WTC11 (cell line): ENCODE results near the gene SBNO1. TPM values are rescaled to one million over a fixed set of nuclear protein-coding genes. Genes with fewer than 3 reads are reported as not detected.

Experiments used
- CREB1 ChIP-seq: sonication (generic); formaldehyde crosslinking; IDR thresholded peaks from 2 replicates; pipeline ENCODE4 v1.8.0; 2023; ENCODE audit warnings: mild to moderate bottlenecking, missing genetic modification reagents
- ELF4 ChIP-seq: sonication (generic); formaldehyde crosslinking; IDR thresholded peaks from 2 replicates; pipeline ENCODE4 v1.8.1; 2022; ENCODE audit warnings: low read depth, mild to moderate bottlenecking, moderate library complexity, missing genetic modification reagents
- EMX1 ChIP-seq: fragments of 250-450 bp; sonication (Bioruptor Pico); IDR thresholded peaks from 2 replicates; pipeline ENCODE4 v1.8.0; 2021; ENCODE audit warnings: mild to moderate bottlenecking
- ETV6 ChIP-seq: sonication (generic); formaldehyde crosslinking; IDR thresholded peaks from 2 replicates; pipeline ENCODE4 v1.8.1; 2022; ENCODE audit warnings: mild to moderate bottlenecking, missing genetic modification reagents
- FOXJ3 ChIP-seq: sonication (generic); formaldehyde crosslinking; IDR thresholded peaks from 2 replicates; pipeline ENCODE4 v1.9.0; 2021; ENCODE audit warnings: missing genetic modification reagents, mild to moderate bottlenecking, borderline replicate concordance
- FOXK1 ChIP-seq: sonication (generic); formaldehyde crosslinking; IDR thresholded peaks from 2 replicates; pipeline ENCODE4 v1.8.0; 2022; ENCODE audit warnings: mild to moderate bottlenecking, moderate library complexity, missing genetic modification reagents
- IRF2 ChIP-seq: sonication (generic); formaldehyde crosslinking; IDR thresholded peaks from 2 replicates; pipeline ENCODE4 v1.8.0; 2022; ENCODE audit warnings: low read depth, missing genetic modification reagents, borderline replicate concordance
- JAZF1 ChIP-seq: fragments of 250-450 bp; sonication (Bioruptor Pico); IDR thresholded peaks from 2 replicates; pipeline ENCODE4 v1.9.0; 2021; ENCODE audit warnings: moderate library complexity, mild to moderate bottlenecking, inconsistent platforms
- JUN ChIP-seq: sonication (generic); formaldehyde crosslinking; IDR thresholded peaks from 2 replicates; pipeline ENCODE4 v1.8.0; 2023; ENCODE audit warnings: mild to moderate bottlenecking, missing genetic modification reagents
- MYBL2 ChIP-seq: sonication (generic); formaldehyde crosslinking; IDR thresholded peaks from 2 replicates; pipeline ENCODE4 v1.8.1; 2023; ENCODE audit warnings: mild to moderate bottlenecking, moderate library complexity, missing genetic modification reagents
- NFATC4 ChIP-seq: fragments of 250-450 bp; sonication (Bioruptor Pico); IDR thresholded peaks from 2 replicates; pipeline ENCODE4 v1.9.0; 2021; ENCODE audit warnings: mild to moderate bottlenecking
- SMAD4 ChIP-seq: sonication (generic); formaldehyde crosslinking; IDR thresholded peaks from 2 replicates; pipeline ENCODE4 v1.8.0; 2022; ENCODE audit warnings: mild to moderate bottlenecking, missing genetic modification reagents
- SP1 ChIP-seq: sonication (generic); formaldehyde crosslinking; conservative IDR thresholded peaks from 2 replicates; pipeline ENCODE4 v1.8.1; 2022; ENCODE audit warnings: missing genetic modification reagents
- ZBTB21 ChIP-seq: sonication (generic); formaldehyde crosslinking; IDR thresholded peaks from 2 replicates; pipeline ENCODE4 v1.8.1; 2023; ENCODE audit warnings: mild to moderate bottlenecking, missing genetic modification reagents, borderline replicate concordance
- ZNF219 ChIP-seq: sonication (generic); formaldehyde crosslinking; IDR thresholded peaks from 2 replicates; pipeline ENCODE4 v1.8.0; 2023; ENCODE audit warnings: missing genetic modification reagents, mild to moderate bottlenecking, borderline replicate concordance
- total RNA-seq: library from RNA; stranded (reverse); gene quantifications from 3 replicates; pipeline ENCODE4 v1.2.3, GENCODE V29; 2021
- TF ChIP-seq, protein P1 (sequence below): sonication (generic); formaldehyde crosslinking; IDR thresholded peaks from 2 replicates; pipeline ENCODE4 v1.8.1; 2023; ENCODE audit warnings: mild to moderate bottlenecking, missing genetic modification reagents, moderate library complexity
- TF ChIP-seq, protein P2 (sequence below): fragments of 250-450 bp; sonication (Bioruptor Pico); IDR thresholded peaks from 2 replicates; pipeline ENCODE4 v1.8.0; 2021; ENCODE audit warnings: mild to moderate bottlenecking
- TF ChIP-seq, protein P3 (sequence below): fragments of 250-450 bp; sonication (Bioruptor Pico); IDR thresholded peaks from 2 replicates; pipeline ENCODE4 v2.1.2; 2022; ENCODE audit warnings: mild to moderate bottlenecking, moderate library complexity
- TF ChIP-seq, protein P4 (sequence below): sonication (generic); formaldehyde crosslinking; IDR thresholded peaks from 2 replicates; pipeline ENCODE4 v1.8.0; 2022; ENCODE audit warnings: mild to moderate bottlenecking, missing genetic modification reagents
- TF ChIP-seq, protein P5 (sequence below): sonication (generic); formaldehyde crosslinking; IDR thresholded peaks from 2 replicates; pipeline ENCODE4 v1.8.1; 2023; ENCODE audit warnings: mild to moderate bottlenecking, missing genetic modification reagents, moderate library complexity
- TF ChIP-seq, protein P6 (sequence below): sonication (generic); formaldehyde crosslinking; IDR thresholded peaks from 2 replicates; pipeline ENCODE4 v1.8.0; 2023; ENCODE audit warnings: mild to moderate bottlenecking, missing genetic modification reagents
- TF ChIP-seq, protein P7 (sequence below): fragments of 250-450 bp; sonication (Bioruptor Pico); IDR thresholded peaks from 2 replicates; pipeline ENCODE4 v1.9.0; 2021; ENCODE audit warnings: moderate library complexity, mild to moderate bottlenecking, inconsistent platforms, borderline replicate concordance
- TF ChIP-seq, protein P8 (sequence below): sonication (generic); formaldehyde crosslinking; IDR thresholded peaks from 2 replicates; pipeline ENCODE4 v1.8.0; 2023; ENCODE audit warnings: missing genetic modification reagents, mild to moderate bottlenecking, borderline replicate concordance
- TF ChIP-seq, protein P9 (sequence below): sonication (generic); formaldehyde crosslinking; IDR thresholded peaks from 2 replicates; pipeline ENCODE4 v1.8.1; 2023; ENCODE audit warnings: mild to moderate bottlenecking, missing genetic modification reagents

The SBNO1 gene
- total RNA-seq, 1 experiment from 2014 or later, result 52.2 TPM

DNA sequence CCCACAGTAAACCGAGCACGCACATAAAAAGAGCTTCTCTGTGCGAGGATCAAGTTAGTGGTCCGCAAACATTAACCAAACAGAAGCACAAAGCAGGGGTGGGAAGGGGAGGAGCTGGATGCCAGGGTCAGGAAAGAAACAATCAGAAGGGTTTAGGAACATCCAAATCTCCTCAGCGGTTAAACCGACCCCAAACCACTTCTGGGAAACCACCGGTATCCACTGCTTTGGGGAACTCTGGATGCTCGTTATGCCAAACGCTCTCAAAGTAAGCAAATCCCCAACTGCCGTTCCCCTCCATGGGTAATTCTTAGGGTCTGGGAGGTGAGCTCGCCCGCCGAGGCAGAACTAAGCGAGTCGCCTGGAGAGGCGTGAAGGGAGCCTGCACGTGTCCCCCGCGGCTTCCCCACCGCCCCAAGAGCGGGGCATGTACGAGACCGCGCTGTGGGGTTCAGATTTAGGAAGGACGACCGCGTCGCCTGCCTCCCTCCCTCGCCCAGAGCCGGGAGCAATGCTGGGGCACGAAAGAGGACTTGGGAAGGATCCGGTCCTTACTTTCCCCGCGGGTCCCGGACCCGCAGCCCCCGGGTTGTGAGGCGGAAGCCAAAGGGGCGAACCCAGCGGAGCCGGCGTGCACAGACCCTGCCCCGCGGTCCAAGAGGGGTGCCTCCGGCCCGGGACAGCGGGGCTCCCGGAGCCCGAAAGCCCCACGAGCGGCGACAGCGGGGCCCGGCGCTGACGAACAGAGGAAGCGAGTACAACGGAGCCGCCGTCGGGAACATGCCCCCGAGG is 711 bp downstream of the SBNO1 start (continued):
- TF ChIP-seq SP1 (CRISPR knock-in tag), result no peak
- TF ChIP-seq, protein P1, sequence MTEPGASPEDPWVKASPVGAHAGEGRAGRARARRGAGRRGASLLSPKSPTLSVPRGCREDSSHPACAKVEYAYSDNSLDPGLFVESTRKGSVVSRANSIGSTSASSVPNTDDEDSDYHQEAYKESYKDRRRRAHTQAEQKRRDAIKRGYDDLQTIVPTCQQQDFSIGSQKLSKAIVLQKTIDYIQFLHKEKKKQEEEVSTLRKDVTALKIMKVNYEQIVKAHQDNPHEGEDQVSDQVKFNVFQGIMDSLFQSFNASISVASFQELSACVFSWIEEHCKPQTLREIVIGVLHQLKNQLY (CRISPR knock-in tag), result 0 out of 2 replicates have a peak, but pooled peaks have one; percentile 60
- peak; percentile 11; the same call in 1 of the 2 replicates for TF ChIP-seq JUN (CRISPR knock-in tag)
- TF ChIP-seq NFATC4 (CRISPR knock-in tag), result no peak
- TF ChIP-seq, protein P2, sequence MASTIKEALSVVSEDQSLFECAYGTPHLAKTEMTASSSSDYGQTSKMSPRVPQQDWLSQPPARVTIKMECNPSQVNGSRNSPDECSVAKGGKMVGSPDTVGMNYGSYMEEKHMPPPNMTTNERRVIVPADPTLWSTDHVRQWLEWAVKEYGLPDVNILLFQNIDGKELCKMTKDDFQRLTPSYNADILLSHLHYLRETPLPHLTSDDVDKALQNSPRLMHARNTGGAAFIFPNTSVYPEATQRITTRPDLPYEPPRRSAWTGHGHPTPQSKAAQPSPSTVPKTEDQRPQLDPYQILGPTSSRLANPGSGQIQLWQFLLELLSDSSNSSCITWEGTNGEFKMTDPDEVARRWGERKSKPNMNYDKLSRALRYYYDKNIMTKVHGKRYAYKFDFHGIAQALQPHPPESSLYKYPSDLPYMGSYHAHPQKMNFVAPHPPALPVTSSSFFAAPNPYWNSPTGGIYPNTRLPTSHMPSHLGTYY (CRISPR knock-in tag), result no peak
- TF ChIP-seq, protein P3, sequence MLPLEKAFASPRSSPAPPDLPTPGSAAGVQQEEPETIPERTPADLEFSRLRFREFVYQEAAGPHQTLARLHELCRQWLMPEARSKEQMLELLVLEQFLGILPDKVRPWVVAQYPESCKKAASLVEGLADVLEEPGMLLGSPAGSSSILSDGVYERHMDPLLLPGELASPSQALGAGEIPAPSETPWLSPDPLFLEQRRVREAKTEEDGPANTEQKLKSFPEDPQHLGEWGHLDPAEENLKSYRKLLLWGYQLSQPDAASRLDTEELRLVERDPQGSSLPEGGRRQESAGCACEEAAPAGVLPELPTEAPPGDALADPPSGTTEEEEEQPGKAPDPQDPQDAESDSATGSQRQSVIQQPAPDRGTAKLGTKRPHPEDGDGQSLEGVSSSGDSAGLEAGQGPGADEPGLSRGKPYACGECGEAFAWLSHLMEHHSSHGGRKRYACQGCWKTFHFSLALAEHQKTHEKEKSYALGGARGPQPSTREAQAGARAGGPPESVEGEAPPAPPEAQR (CRISPR knock-in tag), result no peak
- TF ChIP-seq, protein P4, sequence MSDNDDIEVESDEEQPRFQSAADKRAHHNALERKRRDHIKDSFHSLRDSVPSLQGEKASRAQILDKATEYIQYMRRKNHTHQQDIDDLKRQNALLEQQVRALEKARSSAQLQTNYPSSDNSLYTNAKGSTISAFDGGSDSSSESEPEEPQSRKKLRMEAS (CRISPR knock-in tag), result 0 out of 2 replicates have a peak, but pooled peaks have one; percentile 11
- TF ChIP-seq, protein P5, sequence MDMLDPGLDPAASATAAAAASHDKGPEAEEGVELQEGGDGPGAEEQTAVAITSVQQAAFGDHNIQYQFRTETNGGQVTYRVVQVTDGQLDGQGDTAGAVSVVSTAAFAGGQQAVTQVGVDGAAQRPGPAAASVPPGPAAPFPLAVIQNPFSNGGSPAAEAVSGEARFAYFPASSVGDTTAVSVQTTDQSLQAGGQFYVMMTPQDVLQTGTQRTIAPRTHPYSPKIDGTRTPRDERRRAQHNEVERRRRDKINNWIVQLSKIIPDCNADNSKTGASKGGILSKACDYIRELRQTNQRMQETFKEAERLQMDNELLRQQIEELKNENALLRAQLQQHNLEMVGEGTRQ, result no peak
- TF ChIP-seq ZNF219 (CRISPR knock-in tag), result no peak
- TF ChIP-seq, protein P6, sequence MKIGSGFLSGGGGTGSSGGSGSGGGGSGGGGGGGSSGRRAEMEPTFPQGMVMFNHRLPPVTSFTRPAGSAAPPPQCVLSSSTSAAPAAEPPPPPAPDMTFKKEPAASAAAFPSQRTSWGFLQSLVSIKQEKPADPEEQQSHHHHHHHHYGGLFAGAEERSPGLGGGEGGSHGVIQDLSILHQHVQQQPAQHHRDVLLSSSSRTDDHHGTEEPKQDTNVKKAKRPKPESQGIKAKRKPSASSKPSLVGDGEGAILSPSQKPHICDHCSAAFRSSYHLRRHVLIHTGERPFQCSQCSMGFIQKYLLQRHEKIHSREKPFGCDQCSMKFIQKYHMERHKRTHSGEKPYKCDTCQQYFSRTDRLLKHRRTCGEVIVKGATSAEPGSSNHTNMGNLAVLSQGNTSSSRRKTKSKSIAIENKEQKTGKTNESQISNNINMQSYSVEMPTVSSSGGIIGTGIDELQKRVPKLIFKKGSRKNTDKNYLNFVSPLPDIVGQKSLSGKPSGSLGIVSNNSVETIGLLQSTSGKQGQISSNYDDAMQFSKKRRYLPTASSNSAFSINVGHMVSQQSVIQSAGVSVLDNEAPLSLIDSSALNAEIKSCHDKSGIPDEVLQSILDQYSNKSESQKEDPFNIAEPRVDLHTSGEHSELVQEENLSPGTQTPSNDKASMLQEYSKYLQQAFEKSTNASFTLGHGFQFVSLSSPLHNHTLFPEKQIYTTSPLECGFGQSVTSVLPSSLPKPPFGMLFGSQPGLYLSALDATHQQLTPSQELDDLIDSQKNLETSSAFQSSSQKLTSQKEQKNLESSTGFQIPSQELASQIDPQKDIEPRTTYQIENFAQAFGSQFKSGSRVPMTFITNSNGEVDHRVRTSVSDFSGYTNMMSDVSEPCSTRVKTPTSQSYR (CRISPR knock-in tag), result no peak
- TF ChIP-seq, protein P7, sequence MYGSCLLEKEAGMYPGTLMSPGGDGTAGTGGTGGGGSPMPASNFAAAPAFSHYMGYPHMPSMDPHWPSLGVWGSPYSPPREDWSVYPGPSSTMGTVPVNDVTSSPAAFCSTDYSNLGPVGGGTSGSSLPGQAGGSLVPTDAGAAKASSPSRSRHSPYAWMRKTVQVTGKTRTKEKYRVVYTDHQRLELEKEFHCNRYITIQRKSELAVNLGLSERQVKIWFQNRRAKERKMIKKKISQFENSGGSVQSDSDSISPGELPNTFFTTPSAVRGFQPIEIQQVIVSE (CRISPR knock-in tag), result no peak
- TF ChIP-seq FOXJ3, result no peak
- TF ChIP-seq ETV6 (CRISPR knock-in tag), result no peak
- TF ChIP-seq ELF4 (CRISPR knock-in tag), result no peak
- no peak for TF ChIP-seq SMAD4 (CRISPR knock-in tag)
- no peak for TF ChIP-seq MYBL2 (CRISPR knock-in tag)
- TF ChIP-seq, protein P8, sequence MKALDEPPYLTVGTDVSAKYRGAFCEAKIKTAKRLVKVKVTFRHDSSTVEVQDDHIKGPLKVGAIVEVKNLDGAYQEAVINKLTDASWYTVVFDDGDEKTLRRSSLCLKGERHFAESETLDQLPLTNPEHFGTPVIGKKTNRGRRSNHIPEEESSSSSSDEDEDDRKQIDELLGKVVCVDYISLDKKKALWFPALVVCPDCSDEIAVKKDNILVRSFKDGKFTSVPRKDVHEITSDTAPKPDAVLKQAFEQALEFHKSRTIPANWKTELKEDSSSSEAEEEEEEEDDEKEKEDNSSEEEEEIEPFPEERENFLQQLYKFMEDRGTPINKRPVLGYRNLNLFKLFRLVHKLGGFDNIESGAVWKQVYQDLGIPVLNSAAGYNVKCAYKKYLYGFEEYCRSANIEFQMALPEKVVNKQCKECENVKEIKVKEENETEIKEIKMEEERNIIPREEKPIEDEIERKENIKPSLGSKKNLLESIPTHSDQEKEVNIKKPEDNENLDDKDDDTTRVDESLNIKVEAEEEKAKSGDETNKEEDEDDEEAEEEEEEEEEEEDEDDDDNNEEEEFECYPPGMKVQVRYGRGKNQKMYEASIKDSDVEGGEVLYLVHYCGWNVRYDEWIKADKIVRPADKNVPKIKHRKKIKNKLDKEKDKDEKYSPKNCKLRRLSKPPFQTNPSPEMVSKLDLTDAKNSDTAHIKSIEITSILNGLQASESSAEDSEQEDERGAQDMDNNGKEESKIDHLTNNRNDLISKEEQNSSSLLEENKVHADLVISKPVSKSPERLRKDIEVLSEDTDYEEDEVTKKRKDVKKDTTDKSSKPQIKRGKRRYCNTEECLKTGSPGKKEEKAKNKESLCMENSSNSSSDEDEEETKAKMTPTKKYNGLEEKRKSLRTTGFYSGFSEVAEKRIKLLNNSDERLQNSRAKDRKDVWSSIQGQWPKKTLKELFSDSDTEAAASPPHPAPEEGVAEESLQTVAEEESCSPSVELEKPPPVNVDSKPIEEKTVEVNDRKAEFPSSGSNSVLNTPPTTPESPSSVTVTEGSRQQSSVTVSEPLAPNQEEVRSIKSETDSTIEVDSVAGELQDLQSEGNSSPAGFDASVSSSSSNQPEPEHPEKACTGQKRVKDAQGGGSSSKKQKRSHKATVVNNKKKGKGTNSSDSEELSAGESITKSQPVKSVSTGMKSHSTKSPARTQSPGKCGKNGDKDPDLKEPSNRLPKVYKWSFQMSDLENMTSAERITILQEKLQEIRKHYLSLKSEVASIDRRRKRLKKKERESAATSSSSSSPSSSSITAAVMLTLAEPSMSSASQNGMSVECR (CRISPR knock-in tag), result no peak
- no peak for TF ChIP-seq IRF2 (CRISPR knock-in tag)
- no peak for TF ChIP-seq CREB1 (CRISPR knock-in tag)
- TF ChIP-seq FOXK1, result no peak
- no peak for TF ChIP-seq EMX1 (CRISPR knock-in tag)
- TF ChIP-seq, protein P9, sequence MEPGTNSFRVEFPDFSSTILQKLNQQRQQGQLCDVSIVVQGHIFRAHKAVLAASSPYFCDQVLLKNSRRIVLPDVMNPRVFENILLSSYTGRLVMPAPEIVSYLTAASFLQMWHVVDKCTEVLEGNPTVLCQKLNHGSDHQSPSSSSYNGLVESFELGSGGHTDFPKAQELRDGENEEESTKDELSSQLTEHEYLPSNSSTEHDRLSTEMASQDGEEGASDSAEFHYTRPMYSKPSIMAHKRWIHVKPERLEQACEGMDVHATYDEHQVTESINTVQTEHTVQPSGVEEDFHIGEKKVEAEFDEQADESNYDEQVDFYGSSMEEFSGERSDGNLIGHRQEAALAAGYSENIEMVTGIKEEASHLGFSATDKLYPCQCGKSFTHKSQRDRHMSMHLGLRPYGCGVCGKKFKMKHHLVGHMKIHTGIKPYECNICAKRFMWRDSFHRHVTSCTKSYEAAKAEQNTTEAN (CRISPR knock-in tag), result no peak
- TF ChIP-seq JAZF1 (CRISPR knock-in tag), result no peak
- no peak for TF ChIP-seq ZBTB21 (CRISPR knock-in tag)
